Activated B cell treated with CpG ODN at 0.5 μM for 24 hours (primary cell): ENCODE measurements around the gene IKZF2. TPM values are rescaled to one million over a fixed set of nuclear protein-coding genes. Genes with fewer than 3 reads are reported as not detected.

Experiments
- ATAC-seq: fragments of 200-7000 bp; cut with Tn5 transposase; one replicate; pipeline ENCODE4 v1.10.0; 2021; ENCODE audit warnings: low read depth, mild to moderate bottlenecking, moderate library complexity
- CTCF ChIA-PET: fragments of 350-600 bp; sonication (Branson Sonifier 250); formaldehyde crosslinking; loops from one replicate; lab custom pipeline; 2021; ENCODE audit warnings: antibody characterized with exemption; lab: Charles Lee
- POLR2A ChIA-PET: fragments of 350-600 bp; sonication (Branson Sonifier 250); formaldehyde crosslinking; loops from one replicate; lab custom pipeline; 2021; ENCODE audit warnings: antibody characterized with exemption; lab: Charles Lee
- DNase-seq: peaks from one replicate; pipeline ENCODE4 v3.0.0; 2022
- H3K27ac Mint-ChIP-seq: one replicate; pipeline ENCODE4 v1.8.0; 2020; ENCODE audit warnings: mixed read lengths
- H3K27me3 Mint-ChIP-seq: one replicate; pipeline ENCODE4 v1.8.0; 2021; ENCODE audit warnings: mixed read lengths
- H3K36me3 Mint-ChIP-seq: one replicate; pipeline ENCODE4 v1.8.0; 2021; ENCODE audit warnings: low read depth, mixed read lengths
- H3K4me1 Mint-ChIP-seq: one replicate; pipeline ENCODE4 v1.8.0; 2021; ENCODE audit warnings: mixed read lengths
- H3K4me3 Mint-ChIP-seq: one replicate; pipeline ENCODE4 v1.8.0; 2020; ENCODE audit warnings: mild to moderate bottlenecking, mixed read lengths
- H3K9me3 Mint-ChIP-seq: one replicate; pipeline ENCODE4 v1.8.0; 2020; ENCODE audit warnings: mixed read lengths
- intact Hi-C: fragments of 100-400 bp; cut with micrococcal nuclease; formaldehyde crosslinking; loops from one replicate; pipeline ENCODE4 v1.15.1; 2024
- total RNA-seq: library from RNA; stranded (reverse); gene quantifications from 2 replicates; pipeline ENCODE4 v1.2.3, GENCODE V29; 2022
- TF ChIP-seq, protein P1 (sequence below): fragments of 200-600 bp; IDR thresholded peaks from one replicate; pipeline ENCODE4 v1.8.0; 2022; ENCODE audit warnings: antibody characterized with exemption, mild to moderate bottlenecking

IKZF2 gene
- total RNA-seq, 1 donor from 2014 or later = 60.2 TPM

DNA sequence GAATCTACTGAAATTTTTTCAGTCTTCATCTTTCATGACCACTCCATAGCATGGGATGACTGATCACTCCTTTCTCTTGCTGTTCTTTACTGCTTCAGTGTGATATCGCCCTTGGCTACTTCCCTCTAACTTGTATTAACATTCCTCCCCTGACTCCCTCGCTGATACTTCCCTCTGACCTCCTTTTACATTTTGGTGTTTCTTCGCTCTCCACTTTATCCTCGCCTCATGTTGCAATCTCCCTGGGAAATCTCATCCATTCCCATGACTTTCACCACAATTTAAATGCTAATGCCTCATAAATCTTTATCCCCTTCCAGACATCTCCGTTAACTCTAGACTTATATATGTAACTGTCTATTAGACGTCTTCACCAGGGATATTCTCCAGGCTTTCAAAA is 167.3 kb downstream of the IKZF2 start:
- DNase-seq = no peak
- no peaks in the 10 kb centered on the region for H3K36me3 Mint-ChIP-seq
- CTCF ChIA-PET = no interaction called here
- no peak overlapping the region for H3K4me3 Mint-ChIP-seq
- ATAC-seq = no peak
- TF ChIP-seq, protein P1, sequence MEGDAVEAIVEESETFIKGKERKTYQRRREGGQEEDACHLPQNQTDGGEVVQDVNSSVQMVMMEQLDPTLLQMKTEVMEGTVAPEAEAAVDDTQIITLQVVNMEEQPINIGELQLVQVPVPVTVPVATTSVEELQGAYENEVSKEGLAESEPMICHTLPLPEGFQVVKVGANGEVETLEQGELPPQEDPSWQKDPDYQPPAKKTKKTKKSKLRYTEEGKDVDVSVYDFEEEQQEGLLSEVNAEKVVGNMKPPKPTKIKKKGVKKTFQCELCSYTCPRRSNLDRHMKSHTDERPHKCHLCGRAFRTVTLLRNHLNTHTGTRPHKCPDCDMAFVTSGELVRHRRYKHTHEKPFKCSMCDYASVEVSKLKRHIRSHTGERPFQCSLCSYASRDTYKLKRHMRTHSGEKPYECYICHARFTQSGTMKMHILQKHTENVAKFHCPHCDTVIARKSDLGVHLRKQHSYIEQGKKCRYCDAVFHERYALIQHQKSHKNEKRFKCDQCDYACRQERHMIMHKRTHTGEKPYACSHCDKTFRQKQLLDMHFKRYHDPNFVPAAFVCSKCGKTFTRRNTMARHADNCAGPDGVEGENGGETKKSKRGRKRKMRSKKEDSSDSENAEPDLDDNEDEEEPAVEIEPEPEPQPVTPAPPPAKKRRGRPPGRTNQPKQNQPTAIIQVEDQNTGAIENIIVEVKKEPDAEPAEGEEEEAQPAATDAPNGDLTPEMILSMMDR = no peak
- intact Hi-C loops = loop anchor here (2.0 kb wide), 1 partner anchor 15 kb away; no protein-coding TSS in a partner anchor
- H3K4me1 Mint-ChIP-seq = peaks cover 3% of the 10 kb centered on the region
- POLR2A ChIA-PET = no interaction called here
- H3K9me3 Mint-ChIP-seq = no peaks in the 10 kb centered on the region
- H3K27me3 Mint-ChIP-seq = no peaks in the 10 kb centered on the region
- no peak overlapping the region for H3K27ac Mint-ChIP-seq

- DNase-seq (no peak), ATAC-seq (no peak)
- TF ChIP-seq, protein P1 = no peak
- intact Hi-C loops = loop anchor here (2.0 kb wide), 1 partner anchor 13 kb away; no protein-coding TSS in a partner anchor
- Mint-ChIP-seq H3K4me3 (no peak overlapping the region), H3K36me3 (no peaks in the 10 kb centered on the region), H3K27ac (no peak overlapping the region), H3K4me1 (peaks cover 3% of the 10 kb centered on the region), H3K9me3 (no peaks in the 10 kb centered on the region), H3K27me3 (no peaks in the 10 kb centered on the region)
- CTCF ChIA-PET = no interaction called here
- POLR2A ChIA-PET = no interaction called here
Observed at GRCh38 chr2:212979799-212980198, 171.6 kb downstream of the IKZF2 start.

DNA sequence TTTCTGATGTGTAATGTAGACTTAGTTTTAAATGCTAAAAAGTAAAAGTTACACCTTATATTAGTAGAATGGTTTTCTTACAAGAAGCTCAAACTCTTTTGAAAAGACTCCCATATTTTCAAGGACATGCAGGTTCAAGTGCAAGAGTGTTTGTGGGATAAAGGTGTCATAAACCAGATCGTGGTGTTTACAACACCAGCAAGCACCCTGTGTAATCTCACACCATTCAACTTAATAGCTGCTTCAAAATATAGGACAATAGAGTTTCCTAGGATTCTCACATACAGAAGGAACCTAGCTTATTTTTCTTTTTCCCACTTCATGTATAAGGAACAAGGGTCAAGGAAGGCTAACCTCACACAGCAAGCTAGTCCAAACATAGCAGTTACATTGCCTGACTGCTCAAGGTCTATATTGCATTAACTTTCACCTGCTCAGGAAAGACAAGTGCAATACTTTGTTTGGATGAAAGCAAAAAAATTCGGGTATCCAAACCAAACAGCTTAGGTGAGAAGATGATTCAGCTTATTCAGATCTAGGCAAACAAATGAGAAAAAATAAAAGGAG is 172.3 kb downstream of the IKZF2 start:
- Mint-ChIP-seq H3K4me1 (peaks cover 3% of the 10 kb centered on the region), H3K9me3 (no peaks in the 10 kb centered on the region), H3K4me3 (no peak overlapping the region), H3K27ac (no peak overlapping the region), H3K27me3 (no peaks in the 10 kb centered on the region), H3K36me3 (no peaks in the 10 kb centered on the region)
- CTCF ChIA-PET = no interaction called here
- intact Hi-C loops = loop anchor here (2.0 kb wide), 1 partner anchor 14 kb away; no protein-coding TSS in a partner anchor
- DNase-seq (no peak), ATAC-seq (no peak)
- POLR2A ChIA-PET = no interaction called here
- TF ChIP-seq, protein P1 = no peak

- H3K9me3 Mint-ChIP-seq = no peaks in the 10 kb centered on the region
- no peaks in the 10 kb centered on the region for H3K27me3 Mint-ChIP-seq
- DNase-seq (no peak), ATAC-seq (no peak)
- no peaks in the 10 kb centered on the region for H3K36me3 Mint-ChIP-seq
- H3K4me3 Mint-ChIP-seq = no peak overlapping the region
- no peak overlapping the region for H3K27ac Mint-ChIP-seq
- CTCF ChIA-PET = no interaction called here
- intact Hi-C loops = no loop called here
- POLR2A ChIA-PET = no interaction called here
- TF ChIP-seq, protein P1 = no peak
- H3K4me1 Mint-ChIP-seq = peaks cover 3% of the 10 kb centered on the region
Observed at GRCh38 chr2:212977152-212977551, 174.3 kb downstream of the IKZF2 start.

DNA sequence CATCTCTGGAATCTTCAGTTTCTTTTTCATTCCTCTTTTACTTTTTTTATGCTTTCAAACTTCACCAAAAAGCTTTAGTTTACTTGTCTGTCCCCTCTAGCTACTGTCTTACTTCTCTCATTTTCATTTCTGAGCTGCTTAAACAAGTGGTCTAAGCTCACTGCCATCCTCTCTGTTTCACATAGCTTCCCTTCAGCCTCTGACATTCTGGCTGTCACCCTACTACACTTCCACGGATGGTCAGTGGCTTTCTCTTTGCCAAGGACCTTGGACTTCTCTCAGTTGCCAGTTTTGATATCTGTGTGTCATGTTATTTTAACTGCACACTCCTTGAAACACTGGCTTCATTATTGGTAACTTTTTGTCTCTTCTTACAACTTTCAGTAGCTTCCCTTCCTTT is 176.1 kb downstream of the IKZF2 start:
- ChIA-PET POLR2A (no interaction called here), CTCF (no interaction called here)
- no peak overlapping the region for H3K27ac Mint-ChIP-seq
- intact Hi-C loops = no loop called here
- no peaks in the 10 kb centered on the region for H3K27me3 Mint-ChIP-seq
- no peaks in the 10 kb centered on the region for H3K36me3 Mint-ChIP-seq
- TF ChIP-seq, protein P1 = no peak
- peaks cover 3% of the 10 kb centered on the region for H3K4me1 Mint-ChIP-seq
- no peak overlapping the region for H3K4me3 Mint-ChIP-seq
- H3K9me3 Mint-ChIP-seq = no peaks in the 10 kb centered on the region
- ATAC-seq (no peak), DNase-seq (no peak)
